Tibial artery (tissue), 4 donors: ENCODE results near the gene PTPRN2.

Source experiments
- DNase-seq, 2 donors: peaks; one replicate each; pipeline ENCODE4 v3.0.0-alpha.2; 2019
- H3K27ac ChIP-seq, 2 donors: fragments of 200-600 bp; sonication (generic) in 1 of 2; 1 replicate in 1 of 2; 2 replicates in 1 of 2; pipeline ENCODE4 v1.5.1; 2018 to 2019; ENCODE audit warnings: mild to moderate bottlenecking in 1 of 2
- H3K27me3 ChIP-seq, 2 donors: fragments of 200-600 bp; sonication (generic) in 1 of 2; one replicate each; pipeline versions ENCODE4 v1.5.1 to v1.6.0; 2016 to 2019
- H3K36me3 ChIP-seq, 3 donors: fragments of 200-600 bp; sonication (generic) in 2 of 3; one replicate each; pipeline ENCODE4 v1.5.1; 2016 to 2019; ENCODE audit warnings: mild to moderate bottlenecking in 2 of 3
- H3K4me1 ChIP-seq, 4 donors: fragments of 200-600 bp; sonication (generic) in 2 of 4; 1 replicate in 3 of 4; 2 replicates in 1 of 4; pipeline ENCODE4 v1.5.1; 2016 to 2019
- H3K4me3 ChIP-seq, 2 donors: fragments of 200-600 bp; sonication (generic) in 1 of 2; 1 replicate in 1 of 2; 2 replicates in 1 of 2; pipeline ENCODE4 v1.5.1; 2018 to 2019; ENCODE audit warnings: mild to moderate bottlenecking in 2 of 2
- H3K9me3 ChIP-seq, 3 donors: fragments of 200-600 bp; sonication (generic) in 1 of 3; one replicate each; pipeline ENCODE4 v1.5.1; 2016 to 2019
- intact Hi-C: fragments of 100-400 bp; cut with DNase I; formaldehyde crosslinking; loops from one replicate; pipeline ENCODE4 v1.15.0; 2023; ENCODE audit warnings: low total_unique reads
- TF ChIP-seq, protein P1 (sequence below), 2 experiments: fragments of 200-600 bp in 1 of 2; fragments of 450-650 bp in 1 of 2; IDR thresholded peaks; one replicate each; pipeline ENCODE4 v1.5.1; 2017 to 2019; ENCODE audit warnings: antibody characterized with exemption in 2 of 2, mild to moderate bottlenecking in 1 of 2, moderate library complexity in 1 of 2

The PTPRN2 gene

GRCh38 chr7:157630301-157630853 lies 957.2 kb downstream of the PTPRN2 start:
- Histone ChIP-seq H3K27ac (no peak overlapping the region), H3K4me3 (no peak overlapping the region), H3K27me3 (peaks cover 0 to 10% of the 10 kb centered on the region in 2 donors), H3K36me3 (no peaks in the 10 kb centered on the region), H3K9me3 (no peaks in the 10 kb centered on the region), H3K4me1 (no peaks in the 10 kb centered on the region)
- DNase-seq = no peak
- TF ChIP-seq, protein P1, sequence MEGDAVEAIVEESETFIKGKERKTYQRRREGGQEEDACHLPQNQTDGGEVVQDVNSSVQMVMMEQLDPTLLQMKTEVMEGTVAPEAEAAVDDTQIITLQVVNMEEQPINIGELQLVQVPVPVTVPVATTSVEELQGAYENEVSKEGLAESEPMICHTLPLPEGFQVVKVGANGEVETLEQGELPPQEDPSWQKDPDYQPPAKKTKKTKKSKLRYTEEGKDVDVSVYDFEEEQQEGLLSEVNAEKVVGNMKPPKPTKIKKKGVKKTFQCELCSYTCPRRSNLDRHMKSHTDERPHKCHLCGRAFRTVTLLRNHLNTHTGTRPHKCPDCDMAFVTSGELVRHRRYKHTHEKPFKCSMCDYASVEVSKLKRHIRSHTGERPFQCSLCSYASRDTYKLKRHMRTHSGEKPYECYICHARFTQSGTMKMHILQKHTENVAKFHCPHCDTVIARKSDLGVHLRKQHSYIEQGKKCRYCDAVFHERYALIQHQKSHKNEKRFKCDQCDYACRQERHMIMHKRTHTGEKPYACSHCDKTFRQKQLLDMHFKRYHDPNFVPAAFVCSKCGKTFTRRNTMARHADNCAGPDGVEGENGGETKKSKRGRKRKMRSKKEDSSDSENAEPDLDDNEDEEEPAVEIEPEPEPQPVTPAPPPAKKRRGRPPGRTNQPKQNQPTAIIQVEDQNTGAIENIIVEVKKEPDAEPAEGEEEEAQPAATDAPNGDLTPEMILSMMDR (IDR thresholded peaks at IDR 0.05) = no peak
- intact Hi-C loops = no loop called here

- intact Hi-C loops = no loop called here
- DNase-seq = peak in 1 of 2 donors; percentile 34
- Histone ChIP-seq H3K4me1 (no peaks in the 10 kb centered on the region), H3K36me3 (no peaks in the 10 kb centered on the region), H3K4me3 (no peak overlapping the region), H3K9me3 (no peaks in the 10 kb centered on the region), H3K27me3 (peaks cover 0 to 1% of the 10 kb centered on the region in 2 donors), H3K27ac (no peak overlapping the region)
- TF ChIP-seq, protein P1 (IDR thresholded peaks at IDR 0.05) = no peak
Observed at GRCh38 chr7:157628456-157628855, 959.2 kb downstream of the PTPRN2 start.

- intact Hi-C loops = no loop called here
- Histone ChIP-seq H3K9me3 (no peaks in the 10 kb centered on the region), H3K27me3 (no peaks in the 10 kb centered on the region), H3K36me3 (no peaks in the 10 kb centered on the region), H3K27ac (no peak overlapping the region), H3K4me1 (no peaks in the 10 kb centered on the region), H3K4me3 (no peak overlapping the region)
- DNase-seq = no peak
- TF ChIP-seq, protein P1 (IDR thresholded peaks at IDR 0.05) = no peak
Observed at GRCh38 chr7:157627646-157628045, 960.0 kb downstream of the PTPRN2 start.

- no peaks in the 10 kb centered on the region for H3K27me3 ChIP-seq
- no peak overlapping the region for H3K27ac ChIP-seq
- no peaks in the 10 kb centered on the region for H3K4me1 ChIP-seq
- H3K4me3 ChIP-seq = no peak overlapping the region
- intact Hi-C loops = no loop called here
- no peak for DNase-seq
- no peaks in the 10 kb centered on the region for H3K9me3 ChIP-seq
- H3K36me3 ChIP-seq = no peaks in the 10 kb centered on the region
- TF ChIP-seq, protein P1 (IDR thresholded peaks at IDR 0.05) = no peak
Observed at GRCh38 chr7:157627033-157627432, 960.6 kb downstream of the PTPRN2 start.

DNA sequence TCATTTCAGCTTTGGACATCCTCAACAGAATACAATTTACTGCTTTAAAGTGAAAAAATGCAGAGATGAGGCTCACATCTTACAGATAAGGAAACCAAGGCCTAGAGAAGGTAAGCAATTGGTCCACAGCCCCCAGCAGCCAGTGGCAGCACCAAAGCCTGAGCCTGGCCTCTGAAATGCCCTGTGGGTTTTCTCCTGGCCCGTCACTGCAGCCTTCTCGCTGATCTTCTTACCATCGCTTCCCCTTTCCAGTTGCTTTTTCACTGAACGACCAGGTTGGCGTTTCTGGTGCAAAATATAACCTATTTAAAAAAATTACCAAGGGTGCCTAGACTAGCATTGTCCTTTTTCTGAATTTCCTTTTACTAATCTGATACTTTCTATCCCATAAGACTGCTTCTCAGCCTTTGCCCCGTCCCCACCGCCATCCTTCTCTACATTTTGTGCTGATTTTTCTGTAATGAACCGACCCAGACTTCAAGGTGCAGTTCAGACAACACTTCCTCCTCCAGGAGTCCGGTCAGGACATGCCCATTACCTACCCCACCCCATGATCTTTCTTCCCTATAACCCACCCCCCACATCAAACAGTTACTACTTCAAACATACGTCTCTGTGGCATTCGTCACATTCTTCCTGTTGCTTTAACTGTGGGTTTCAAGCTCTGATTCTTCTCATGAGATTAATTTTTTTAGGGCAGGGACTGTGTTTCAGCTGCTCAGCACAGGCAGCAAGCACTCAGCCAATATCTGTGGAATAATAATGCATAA lies 961.5 kb downstream of the PTPRN2 start:
- no peak overlapping the region for H3K27ac ChIP-seq
- H3K4me1 ChIP-seq = no peaks in the 10 kb centered on the region
- intact Hi-C loops = no loop called here
- H3K27me3 ChIP-seq = no peaks in the 10 kb centered on the region
- no peaks in the 10 kb centered on the region for H3K36me3 ChIP-seq
- peak in 1 of 2 donors; percentile 35 for DNase-seq
- H3K9me3 ChIP-seq = peaks cover 0 to 5% (median 0%) of the 10 kb centered on the region in 3 donors
- TF ChIP-seq, protein P1 (IDR thresholded peaks at IDR 0.05) = no peak
- H3K4me3 ChIP-seq = no peak overlapping the region
